Daoy (cell line): ENCODE data around the gene NPHS1. TPM values are rescaled to one million over a fixed set of nuclear protein-coding genes. Genes with fewer than 3 reads are reported as not detected.

ENCODE experiments used
- DNase-seq: peaks from one replicate; pipeline ENCODE4 v3.0.0-alpha.2; 2015; ENCODE audit warnings: low read depth
- total RNA-seq: library from RNA; depleted of rRNA; stranded (reverse); fragments of >200 nt; shearing (Covaris generic); gene quantifications from 2 replicates; pipeline ENCODE4 v1.2.3, GENCODE V29; 2014; rRNA removed

The NPHS1 gene
- total RNA-seq, 1 experiment from 2014 or later: not detected

DNA sequence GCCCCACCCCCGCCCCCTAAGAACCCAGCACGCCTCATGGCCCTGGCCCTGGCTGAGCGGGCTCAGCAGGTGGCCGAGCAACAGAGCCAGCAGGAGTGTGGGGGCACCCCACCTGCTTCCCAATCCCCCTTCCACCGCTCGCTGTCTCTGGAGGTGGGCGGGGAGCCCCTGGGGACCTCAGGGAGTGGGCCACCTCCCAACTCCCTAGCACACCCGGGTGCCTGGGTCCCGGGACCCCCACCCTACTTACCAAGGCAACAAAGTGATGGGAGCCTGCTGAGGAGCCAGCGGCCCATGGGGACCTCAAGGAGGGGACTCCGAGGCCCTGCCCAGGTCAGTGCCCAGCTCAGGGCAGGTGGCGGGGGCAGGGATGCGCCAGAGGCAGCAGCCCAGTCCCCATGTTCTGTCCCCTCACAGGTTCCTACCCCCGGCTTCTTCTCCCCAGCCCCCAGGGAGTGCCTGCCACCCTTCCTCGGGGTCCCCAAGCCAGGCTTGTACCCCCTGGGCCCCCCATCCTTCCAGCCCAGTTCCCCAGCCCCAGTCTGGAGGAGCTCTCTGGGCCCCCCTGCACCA lies 65.0 kb downstream of the NPHS1 start:
- DNase-seq: no peak

DNA sequence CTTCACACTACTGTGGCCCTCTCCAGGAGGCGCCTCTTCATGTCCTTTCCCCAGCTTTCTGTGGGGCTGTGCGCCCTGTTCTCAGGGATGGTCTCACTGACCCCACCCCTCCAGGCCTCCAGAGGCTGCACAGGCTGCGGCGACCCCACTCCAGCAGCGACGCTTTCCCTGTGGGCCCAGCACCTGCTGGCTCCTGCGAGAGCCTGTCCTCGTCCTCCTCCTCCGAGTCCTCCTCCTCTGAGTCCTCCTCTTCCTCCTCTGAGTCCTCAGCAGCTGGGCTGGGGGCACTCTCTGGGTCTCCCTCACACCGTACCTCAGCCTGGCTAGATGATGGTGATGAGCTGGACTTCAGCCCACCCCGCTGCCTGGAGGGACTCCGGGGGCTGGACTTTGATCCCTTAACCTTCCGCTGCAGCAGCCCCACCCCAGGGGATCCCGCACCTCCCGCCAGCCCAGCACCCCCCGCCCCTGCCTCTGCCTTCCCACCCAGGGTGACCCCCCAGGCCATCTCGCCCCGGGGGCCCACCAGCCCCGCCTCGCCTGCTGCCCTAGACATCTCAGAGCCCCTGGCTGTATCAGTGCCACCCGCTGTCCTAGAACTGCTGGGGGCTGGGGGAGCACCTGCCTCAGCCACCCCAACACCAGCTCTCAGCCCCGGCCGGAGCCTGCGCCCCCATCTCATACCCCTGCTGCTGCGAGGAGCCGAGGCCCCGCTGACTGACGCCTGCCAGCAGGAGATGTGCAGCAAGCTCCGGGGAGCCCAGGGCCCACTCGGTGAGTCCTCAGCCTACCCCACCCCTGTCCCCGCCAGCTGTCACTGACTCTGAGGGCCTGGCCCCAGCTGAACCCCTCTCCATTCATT lies 65.8 kb downstream of the NPHS1 start:
- no peak for DNase-seq

GRCh38 chr19:35785339-35785627 lies 67.0 kb downstream of the NPHS1 start:
- no peak for DNase-seq

DNA sequence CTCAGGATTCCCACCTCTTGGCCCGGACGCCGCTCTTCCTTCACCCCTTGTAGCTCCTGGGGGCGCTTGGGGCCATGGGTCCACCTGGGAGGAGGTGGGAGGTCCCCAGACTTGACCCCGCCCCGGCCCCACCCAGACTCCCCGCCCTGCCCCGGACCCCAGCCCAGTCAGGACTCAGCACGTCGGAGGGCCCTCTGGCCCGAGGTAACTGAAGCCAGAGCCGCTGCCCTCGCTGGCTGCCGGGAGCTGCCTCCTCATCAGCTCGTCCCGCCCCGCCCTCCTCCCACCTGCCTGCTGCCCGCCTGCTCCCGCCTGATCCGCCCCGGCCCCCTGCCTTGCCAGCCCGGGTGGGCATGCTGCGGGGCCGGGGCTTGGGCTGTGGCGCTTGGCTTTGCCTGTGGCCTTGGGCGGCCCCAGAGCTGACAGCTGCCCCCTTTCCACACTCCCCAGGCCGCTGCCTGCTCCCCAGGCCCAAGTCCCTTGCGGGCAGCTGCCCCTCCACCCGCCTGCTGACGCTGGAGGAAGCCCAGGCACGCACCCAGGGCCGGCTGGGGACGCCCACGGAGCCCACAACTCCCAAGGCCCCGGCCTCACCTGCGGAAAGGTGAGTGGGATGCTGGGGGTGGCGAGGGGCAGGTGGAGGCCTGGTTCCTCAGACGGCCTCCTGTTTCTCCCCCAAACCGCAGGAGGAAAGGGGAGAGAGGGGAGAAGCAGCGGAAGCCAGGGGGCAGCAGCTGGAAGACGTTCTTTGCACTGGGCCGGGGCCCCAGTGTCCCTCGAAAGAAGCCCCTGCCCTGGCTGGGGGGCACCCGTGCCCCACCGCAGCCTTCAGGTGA lies 67.6 kb downstream of the NPHS1 start:
- no peak for DNase-seq

DNA sequence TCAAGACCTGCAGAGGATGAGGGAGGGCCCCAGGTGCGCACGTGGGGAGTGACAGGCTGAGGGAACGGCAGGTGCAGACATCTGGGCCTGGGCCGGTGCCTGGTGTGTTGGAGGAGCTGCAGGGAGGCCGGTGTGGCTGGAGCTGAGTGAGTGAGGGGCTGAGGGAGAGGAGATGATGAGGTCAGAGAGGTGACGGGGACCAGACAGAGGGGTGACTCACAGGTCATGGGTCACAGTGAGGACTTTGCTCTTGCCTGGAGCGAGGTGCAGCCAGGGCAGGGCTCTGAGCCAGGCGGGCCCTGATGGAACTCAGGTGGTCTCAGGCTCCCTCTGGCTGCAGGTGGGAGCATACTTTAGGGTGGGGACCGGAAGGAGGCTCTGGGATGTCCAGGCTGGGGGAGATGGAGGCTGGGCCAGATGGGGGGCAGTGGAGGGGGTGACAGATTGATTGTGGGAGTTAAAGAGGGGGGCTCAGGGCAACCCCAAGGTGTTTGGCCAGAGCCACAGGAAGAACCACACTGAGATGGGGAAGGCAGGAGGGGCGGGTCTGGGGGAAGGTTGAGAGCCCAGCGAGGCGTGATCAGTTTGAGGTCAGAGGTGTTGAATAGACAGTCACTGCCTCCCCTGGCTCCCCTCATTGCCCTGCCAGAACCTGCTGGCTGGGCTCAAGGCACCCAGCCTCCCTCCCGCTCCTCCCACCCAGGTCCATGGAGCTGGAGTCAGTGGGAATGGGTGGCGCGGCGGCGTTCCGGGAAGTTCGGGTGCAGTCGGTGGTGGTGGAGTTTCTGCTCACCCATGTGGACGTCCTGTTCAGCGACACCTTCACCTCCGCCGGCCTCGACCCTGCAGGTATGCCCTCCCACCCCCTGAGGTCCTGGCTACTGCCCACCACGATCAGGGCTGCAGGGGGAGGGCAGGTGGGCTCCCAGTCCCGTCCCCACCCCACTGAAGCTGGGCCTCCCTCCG lies 68.6 kb downstream of the NPHS1 start:
- no peak for DNase-seq

DNA sequence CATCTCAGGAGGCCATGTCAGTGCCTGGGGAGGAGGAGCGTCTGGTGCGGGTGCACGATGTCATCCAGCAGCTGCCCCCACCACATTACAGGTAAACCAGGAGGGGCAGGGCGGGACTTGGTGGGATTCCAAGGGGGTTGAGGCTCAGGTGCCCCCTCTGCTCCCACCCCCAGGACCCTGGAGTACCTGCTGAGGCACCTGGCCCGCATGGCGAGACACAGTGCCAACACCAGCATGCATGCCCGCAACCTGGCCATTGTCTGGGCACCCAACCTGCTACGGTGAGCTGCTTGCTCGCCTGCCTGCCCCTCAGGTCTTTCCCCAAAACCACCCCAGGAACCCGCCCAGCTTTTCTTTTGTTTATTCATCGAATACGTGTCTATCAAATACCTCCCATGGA lies 69.7 kb downstream of the NPHS1 start:
- no peak for DNase-seq

DNA sequence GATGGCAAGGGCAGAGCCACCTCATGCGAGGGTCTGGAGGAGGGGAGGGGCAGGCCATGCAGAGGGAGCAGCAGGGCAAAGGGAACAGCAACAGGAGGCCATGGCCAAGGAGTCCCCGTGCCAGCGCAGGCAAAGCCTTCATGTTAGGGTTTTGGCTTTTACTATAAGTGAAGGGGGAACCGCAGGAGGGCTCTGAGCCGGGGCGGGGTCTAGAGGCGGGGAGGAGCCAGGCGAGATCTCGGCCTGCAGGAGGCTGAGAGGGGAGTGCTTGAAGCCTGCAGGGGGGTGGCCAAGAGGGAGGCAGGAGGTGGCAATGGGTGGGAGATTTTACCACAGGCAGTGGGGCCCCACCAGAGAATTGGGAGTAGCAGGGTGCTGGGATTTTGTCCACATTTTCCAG lies 70.7 kb downstream of the NPHS1 start:
- no peak for DNase-seq

DNA sequence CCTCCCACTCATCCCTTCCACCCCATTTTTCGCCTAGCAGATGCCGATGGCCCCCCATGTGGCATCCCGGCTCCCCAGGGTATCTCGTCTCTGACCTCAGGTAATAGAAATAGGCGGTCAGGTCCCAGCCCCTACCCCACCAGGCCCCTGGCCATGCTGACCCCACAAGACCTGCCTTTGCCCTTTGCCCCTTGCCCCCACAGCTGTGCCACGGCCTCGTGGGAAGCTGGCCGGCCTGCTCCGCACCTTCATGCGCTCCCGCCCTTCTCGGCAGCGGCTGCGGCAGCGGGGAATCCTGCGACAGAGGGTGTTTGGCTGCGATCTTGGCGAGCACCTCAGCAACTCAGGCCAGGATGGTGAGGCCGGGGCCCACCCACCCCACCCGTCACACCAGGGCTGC lies 71.6 kb downstream of the NPHS1 start:
- no peak for DNase-seq

- DNase-seq: no peak
Observed at GRCh38 chr19:35780058-35780457, 72.2 kb downstream of the NPHS1 start.

GRCh38 chr19:35779033-35779432 lies 73.3 kb downstream of the NPHS1 start:
- no peak for DNase-seq

- no peak for DNase-seq
Observed at GRCh38 chr19:35777961-35778360, 74.3 kb downstream of the NPHS1 start.

DNA sequence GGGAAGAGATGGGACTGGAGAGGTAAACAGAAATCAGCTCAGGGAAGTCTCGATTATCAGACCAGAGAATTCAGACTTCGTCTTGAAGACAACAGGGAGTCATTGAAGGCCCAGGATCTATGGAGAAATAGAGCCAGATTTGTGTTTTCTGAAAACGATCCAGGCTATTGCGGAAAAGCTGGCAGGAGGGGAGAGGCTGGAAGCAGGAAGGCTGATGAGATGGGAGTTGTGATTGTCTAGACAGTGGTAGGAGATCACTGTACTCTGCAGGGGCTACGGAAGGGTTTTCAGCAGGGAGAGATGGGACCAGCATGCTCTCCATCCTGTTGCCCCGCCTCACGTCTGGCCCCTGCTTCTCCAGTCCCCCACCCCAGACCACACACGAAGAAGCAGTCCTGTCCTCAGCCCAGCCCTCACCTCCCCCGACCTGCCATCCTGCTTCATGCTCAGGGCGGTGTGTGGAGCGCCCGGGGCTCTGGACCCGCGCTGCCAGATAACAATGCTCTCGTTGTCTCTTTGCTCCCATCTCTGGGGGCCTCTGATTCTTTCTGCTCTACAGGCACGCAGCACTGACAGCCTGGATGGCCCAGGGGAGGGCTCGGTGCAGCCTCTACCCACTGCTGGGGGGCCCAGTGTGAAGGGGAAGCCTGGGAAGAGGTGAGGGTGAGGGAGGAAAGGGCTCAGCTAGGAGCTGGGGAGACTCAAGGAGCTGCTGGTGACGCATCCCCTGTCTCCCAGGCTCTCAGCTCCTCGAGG lies 75.0 kb downstream of the NPHS1 start:
- DNase-seq: no peak

GRCh38 chr19:35776102-35776788 lies 76.1 kb downstream of the NPHS1 start:
- DNase-seq: no peak

Other genes with a start within 250 kb of the NPHS1 start
- gene HAUS5, start 239.8 kb downstream of the NPHS1 start, total RNA-seq: 14.9 and 21.3 TPM in 2 replicates
- gene RBM42, start 223.5 kb downstream of the NPHS1 start, total RNA-seq: 129 and 147 TPM in 2 replicates
- gene ETV2, start 210.8 kb downstream of the NPHS1 start, total RNA-seq: not detected in 2 replicates
- gene COX6B1, start 204.2 kb downstream of the NPHS1 start, total RNA-seq: 460 and 655 TPM in 2 replicates
- not detected in 2 replicates for gene UPK1A, start 186.0 kb downstream of the NPHS1 start, total RNA-seq
- gene ZBTB32, start 147.9 kb downstream of the NPHS1 start, total RNA-seq: 0.06 TPM in 1 of 2 replicates, not detected in the other
- gene KMT2B, start 134.5 kb downstream of the NPHS1 start, total RNA-seq: 6.3 and 18.6 TPM in 2 replicates
- 2.8 and 3.9 TPM in 2 replicates for gene IGFLR1, start 110.1 kb downstream of the NPHS1 start, total RNA-seq
- 9.6 and 16.7 TPM in 2 replicates for gene U2AF1L4, start 107.1 kb downstream of the NPHS1 start, total RNA-seq
- gene PSENEN, start 106.9 kb downstream of the NPHS1 start, total RNA-seq: 52.4 and 63.9 TPM in 2 replicates
- 13.3 and 13.8 TPM in 2 replicates for gene LIN37, start 103.9 kb downstream of the NPHS1 start, total RNA-seq
- 0.06 TPM in 1 of 2 replicates, not detected in the other for gene HSPB6, start 95.5 kb downstream of the NPHS1 start, total RNA-seq
- 1.6 and 3.2 TPM in 2 replicates for gene PROSER3, start 94.3 kb downstream of the NPHS1 start, total RNA-seq
- 7.0 and 9.0 TPM in 2 replicates for gene ARHGAP33, start 76.9 kb downstream of the NPHS1 start, total RNA-seq
- not detected in 2 replicates for gene PRODH2, start 39.7 kb downstream of the NPHS1 start, total RNA-seq
- 0.34 and 0.60 TPM in 2 replicates for gene KIRREL2, start 4.4 kb upstream of the NPHS1 start, total RNA-seq
- 2.5 and 6.5 TPM in 2 replicates for gene APLP1, start 16.1 kb upstream of the NPHS1 start, total RNA-seq
- 8.5 and 33.9 TPM in 2 replicates for gene NFKBID, start 48.0 kb upstream of the NPHS1 start, total RNA-seq
- gene HCST, start 50.0 kb upstream of the NPHS1 start, total RNA-seq: not detected in 2 replicates
- not detected in 2 replicates for gene TYROBP, start 55.8 kb upstream of the NPHS1 start, total RNA-seq
- gene LRFN3, start 83.9 kb upstream of the NPHS1 start, total RNA-seq: 1.2 and 1.4 TPM in 2 replicates
- gene SDHAF1, start 142.7 kb upstream of the NPHS1 start, total RNA-seq: 44.7 and 49.8 TPM in 2 replicates
- gene SYNE4, start 156.3 kb upstream of the NPHS1 start, total RNA-seq: not detected in 2 replicates
- gene ALKBH6, start 161.7 kb upstream of the NPHS1 start, total RNA-seq: 15.4 and 32.2 TPM in 2 replicates
- gene CLIP3, start 180.4 kb upstream of the NPHS1 start, total RNA-seq: 0.69 and 1.0 TPM in 2 replicates
- gene THAP8, start 201.8 kb upstream of the NPHS1 start, total RNA-seq: 0.54 and 0.86 TPM in 2 replicates
- gene WDR62, start 202.4 kb upstream of the NPHS1 start, total RNA-seq: 14.6 and 19.8 TPM in 2 replicates